Measurements from ENCODE around the gene S100A9. TPM values are rescaled to one million over a fixed set of nuclear protein-coding genes. Genes with fewer than 3 reads are reported as not detected.

S100A9 gene
- total and polyA plus RNA-seq, 4 donors, result 394 to 16,342 (median 659) TPM

DNA sequence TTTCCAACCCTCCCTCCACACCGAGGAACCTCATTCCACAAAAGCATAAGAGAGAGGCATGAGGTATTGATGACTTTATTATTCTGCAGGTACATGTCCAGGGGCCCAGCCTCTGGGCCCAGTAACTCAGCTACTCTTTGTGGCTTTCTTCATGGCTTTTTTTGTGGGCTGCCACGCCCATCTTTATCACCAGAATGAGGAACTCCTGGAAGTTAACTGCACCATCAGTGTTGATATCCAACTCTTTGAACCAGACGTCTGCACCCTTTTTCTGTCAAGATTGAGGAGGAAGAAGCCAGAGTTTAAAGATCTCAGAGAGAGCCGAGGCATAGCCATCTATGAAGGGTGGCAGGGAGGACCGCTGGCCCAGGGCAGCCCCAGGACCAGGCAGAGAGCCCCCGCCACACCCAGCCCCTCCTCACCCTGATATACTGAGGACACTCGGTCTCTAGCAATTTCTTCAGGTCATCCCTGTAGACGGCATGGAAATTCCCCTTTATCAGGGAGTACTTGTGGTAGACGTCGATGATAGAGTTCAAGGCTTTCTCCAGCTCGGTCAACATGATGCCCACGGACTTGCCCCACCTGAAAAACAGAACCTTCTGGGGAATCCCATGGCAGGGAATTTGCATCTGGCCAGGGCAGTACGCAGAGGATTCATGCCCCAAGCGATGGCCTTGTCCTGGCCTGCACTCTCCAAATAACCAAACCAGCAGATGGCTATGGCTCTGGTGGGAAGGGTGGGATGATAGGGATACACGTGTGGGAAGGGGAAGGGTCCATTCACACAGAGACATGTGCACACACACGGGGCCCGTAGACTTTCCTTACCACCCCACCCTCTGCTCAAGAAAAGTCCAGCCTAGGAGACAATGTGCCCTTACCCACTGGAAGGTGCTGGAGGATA is 32.6 kb downstream of the S100A9 start:
- Histone ChIP-seq H3K4me3 (no peak overlapping the region), H3K9ac (ENCODE audit: insufficient read depth in 1 of 2, low read length in 2 of 2) (no peak overlapping the region), H3K9me3 (ENCODE audit: control insufficient read depth in 4 of 4, insufficient read depth in 3 of 4, low read length in 3 of 4) (no peaks in the 10 kb centered on the region), H3K27ac (ENCODE audit: low read depth in 1 of 2, low read length in 1 of 2) (peak overlapping the region in 1 of 2 donors; percentile 43), H3K27me3 (ENCODE audit: control insufficient read depth in 3 of 3, insufficient read depth in 3 of 3, low read length in 2 of 3) (peaks cover 0 to 6% (median 3%) of the 10 kb centered on the region in 3 donors), H3K4me1 (ENCODE audit: control insufficient read depth in 5 of 5, insufficient read depth in 5 of 5, low read length in 5 of 5) (no peaks in the 10 kb centered on the region), H3K36me3 (ENCODE audit: control insufficient read depth in 4 of 4, insufficient read depth in 4 of 4, low read length in 4 of 4) (no peaks in the 10 kb centered on the region)
- 52 to 64% methylated on average over 17 of the region's 17 CpGs for WGBS, 2 donors
- ATAC-seq (ENCODE audit: insufficient read depth, low FRiP score) (no peak), DNase-seq (no peak)
- TF ChIP-seq, protein P1, sequence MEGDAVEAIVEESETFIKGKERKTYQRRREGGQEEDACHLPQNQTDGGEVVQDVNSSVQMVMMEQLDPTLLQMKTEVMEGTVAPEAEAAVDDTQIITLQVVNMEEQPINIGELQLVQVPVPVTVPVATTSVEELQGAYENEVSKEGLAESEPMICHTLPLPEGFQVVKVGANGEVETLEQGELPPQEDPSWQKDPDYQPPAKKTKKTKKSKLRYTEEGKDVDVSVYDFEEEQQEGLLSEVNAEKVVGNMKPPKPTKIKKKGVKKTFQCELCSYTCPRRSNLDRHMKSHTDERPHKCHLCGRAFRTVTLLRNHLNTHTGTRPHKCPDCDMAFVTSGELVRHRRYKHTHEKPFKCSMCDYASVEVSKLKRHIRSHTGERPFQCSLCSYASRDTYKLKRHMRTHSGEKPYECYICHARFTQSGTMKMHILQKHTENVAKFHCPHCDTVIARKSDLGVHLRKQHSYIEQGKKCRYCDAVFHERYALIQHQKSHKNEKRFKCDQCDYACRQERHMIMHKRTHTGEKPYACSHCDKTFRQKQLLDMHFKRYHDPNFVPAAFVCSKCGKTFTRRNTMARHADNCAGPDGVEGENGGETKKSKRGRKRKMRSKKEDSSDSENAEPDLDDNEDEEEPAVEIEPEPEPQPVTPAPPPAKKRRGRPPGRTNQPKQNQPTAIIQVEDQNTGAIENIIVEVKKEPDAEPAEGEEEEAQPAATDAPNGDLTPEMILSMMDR (IDR thresholded peaks at IDR 0.05; ENCODE audit: control extremely low read depth, extremely low read depth), result no peak

DNA sequence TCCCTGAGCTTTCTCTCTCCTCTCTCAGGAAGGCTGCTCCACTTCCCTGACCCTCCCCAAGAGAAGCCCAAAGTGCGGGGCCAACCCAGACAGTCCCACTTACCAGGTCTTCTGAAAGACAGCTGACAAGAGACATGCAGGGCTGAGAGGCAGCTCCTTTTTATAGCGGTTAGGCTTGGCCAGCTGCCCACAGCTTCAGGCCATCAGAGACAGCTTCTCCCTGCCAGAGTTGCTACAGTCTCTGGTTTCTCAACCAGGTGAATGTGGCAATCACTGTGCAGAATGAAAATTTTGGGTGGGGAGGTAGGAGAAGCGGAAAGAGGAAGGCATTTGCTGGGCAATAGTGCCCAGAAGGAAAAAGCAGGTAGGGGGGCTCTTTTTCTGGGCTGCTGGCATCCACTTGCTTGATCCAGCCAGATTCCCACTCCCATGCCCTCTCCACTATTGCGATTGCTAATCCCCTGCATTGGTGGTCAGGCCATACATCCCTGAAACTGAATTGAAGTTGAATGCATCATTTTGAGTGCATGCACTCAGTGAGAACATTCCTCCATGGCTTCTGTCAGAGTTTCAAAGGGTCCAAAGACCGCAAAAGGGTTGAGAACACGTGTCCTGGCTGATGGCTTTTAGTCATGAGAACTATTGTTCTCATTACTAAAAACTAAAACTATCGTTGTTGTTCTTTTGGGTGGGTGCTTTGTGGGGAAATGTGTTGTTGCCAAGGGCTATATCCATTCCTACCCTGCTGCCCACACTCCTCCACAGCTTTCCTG is 33.5 kb downstream of the S100A9 start, which contains the start of gene S100A8:
S100A8 (minus strand) TSS at position 136 of the 773 bp plus-strand sequence. CDS start 538 bp downstream, outside the sequence.
- H3K4me3 ChIP-seq, result no peak within 1 kb of the TSS
- no peak within 1 kb of the TSS for H3K9ac ChIP-seq (ENCODE audit: insufficient read depth in 1 of 2, low read length in 2 of 2)
- H3K4me1 ChIP-seq (ENCODE audit: control insufficient read depth in 5 of 5, insufficient read depth in 5 of 5, low read length in 5 of 5), result no peaks in the 10 kb centered on the region
- peak; percentile 9 for ATAC-seq (ENCODE audit: insufficient read depth, low FRiP score)
- H3K27me3 ChIP-seq (ENCODE audit: control insufficient read depth in 3 of 3, insufficient read depth in 3 of 3, low read length in 2 of 3), result peaks cover 0 to 6% (median 3%) of the 10 kb centered on the region in 3 donors
- H3K9me3 ChIP-seq (ENCODE audit: control insufficient read depth in 4 of 4, insufficient read depth in 3 of 4, low read length in 3 of 4), result no peaks in the 10 kb centered on the region
- no peaks in the 10 kb centered on the region for H3K36me3 ChIP-seq (ENCODE audit: control insufficient read depth in 4 of 4, insufficient read depth in 4 of 4, low read length in 4 of 4)
- DNase-seq, result peak in 1 of 3 donors; percentile 18
- WGBS, 2 donors, result 46 to 59% methylated on average over 7 of the region's 7 CpGs
- peak within 1 kb of the TSS in 1 of 2 donors; percentile 43 for H3K27ac ChIP-seq (ENCODE audit: low read depth in 1 of 2, low read length in 1 of 2)
- TF ChIP-seq, protein P1 (IDR thresholded peaks at IDR 0.05; ENCODE audit: control extremely low read depth, extremely low read depth), result no peak

DNA sequence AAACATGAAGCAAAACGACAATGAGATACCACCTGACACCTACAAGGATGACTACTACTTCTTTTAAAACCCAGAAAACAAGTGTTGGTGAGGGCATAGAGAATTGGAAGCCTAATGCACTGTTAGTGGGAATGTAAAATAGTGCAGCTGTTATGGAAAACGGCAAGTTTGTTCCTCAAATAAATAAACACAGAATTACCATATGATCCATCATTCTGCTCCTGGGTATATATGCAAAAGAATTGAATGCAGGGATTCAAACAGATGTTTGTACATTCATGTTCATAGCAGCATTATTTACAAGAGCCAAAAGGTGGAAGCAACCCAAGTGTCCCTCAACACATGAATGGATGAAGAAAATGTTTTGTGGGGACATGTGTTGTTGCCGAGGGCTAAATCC is 34.6 kb downstream of the S100A9 start:
- H3K9ac ChIP-seq (ENCODE audit: insufficient read depth in 1 of 2, low read length in 2 of 2), result no peak overlapping the region
- TF ChIP-seq, protein P1 (IDR thresholded peaks at IDR 0.05; ENCODE audit: control extremely low read depth, extremely low read depth), result no peak
- no peak overlapping the region for H3K27ac ChIP-seq (ENCODE audit: low read depth in 1 of 2, low read length in 1 of 2)
- H3K27me3 ChIP-seq (ENCODE audit: control insufficient read depth in 3 of 3, insufficient read depth in 3 of 3, low read length in 2 of 3), result peaks cover 0 to 9% (median 3%) of the 10 kb centered on the region in 3 donors
- no peak overlapping the region for H3K4me3 ChIP-seq
- DNase-seq (no peak), ATAC-seq (ENCODE audit: insufficient read depth, low FRiP score) (no peak)
- H3K4me1 ChIP-seq (ENCODE audit: control insufficient read depth in 5 of 5, insufficient read depth in 5 of 5, low read length in 5 of 5), result no peaks in the 10 kb centered on the region
- no peaks in the 10 kb centered on the region for H3K36me3 ChIP-seq (ENCODE audit: control insufficient read depth in 4 of 4, insufficient read depth in 4 of 4, low read length in 4 of 4)
- H3K9me3 ChIP-seq (ENCODE audit: control insufficient read depth in 4 of 4, insufficient read depth in 3 of 4, low read length in 3 of 4), result no peaks in the 10 kb centered on the region
- WGBS, 2 donors, result 63 to 66% methylated on average over 3 of the region's 3 CpGs
